Measurements from ENCODE around the gene ZBTB7C.

ZBTB7C gene

GRCh38 chr18:48200631-48201336 lies 208.4 kb downstream of the ZBTB7C start:
- no peak overlapping the region for H3K4me3 ChIP-seq (ENCODE audit: low read depth, low read length)
- DNase-seq (ENCODE audit: low read depth, low spot score): no peak
- in situ Hi-C loops (cut with HindIII; ENCODE audit: low sequenced_read_pairs): no loop called here
- TF ChIP-seq, protein P1, sequence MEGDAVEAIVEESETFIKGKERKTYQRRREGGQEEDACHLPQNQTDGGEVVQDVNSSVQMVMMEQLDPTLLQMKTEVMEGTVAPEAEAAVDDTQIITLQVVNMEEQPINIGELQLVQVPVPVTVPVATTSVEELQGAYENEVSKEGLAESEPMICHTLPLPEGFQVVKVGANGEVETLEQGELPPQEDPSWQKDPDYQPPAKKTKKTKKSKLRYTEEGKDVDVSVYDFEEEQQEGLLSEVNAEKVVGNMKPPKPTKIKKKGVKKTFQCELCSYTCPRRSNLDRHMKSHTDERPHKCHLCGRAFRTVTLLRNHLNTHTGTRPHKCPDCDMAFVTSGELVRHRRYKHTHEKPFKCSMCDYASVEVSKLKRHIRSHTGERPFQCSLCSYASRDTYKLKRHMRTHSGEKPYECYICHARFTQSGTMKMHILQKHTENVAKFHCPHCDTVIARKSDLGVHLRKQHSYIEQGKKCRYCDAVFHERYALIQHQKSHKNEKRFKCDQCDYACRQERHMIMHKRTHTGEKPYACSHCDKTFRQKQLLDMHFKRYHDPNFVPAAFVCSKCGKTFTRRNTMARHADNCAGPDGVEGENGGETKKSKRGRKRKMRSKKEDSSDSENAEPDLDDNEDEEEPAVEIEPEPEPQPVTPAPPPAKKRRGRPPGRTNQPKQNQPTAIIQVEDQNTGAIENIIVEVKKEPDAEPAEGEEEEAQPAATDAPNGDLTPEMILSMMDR (IDR thresholded peaks at IDR 0.05; ENCODE audit: low read depth, low read length): no peak

DNA sequence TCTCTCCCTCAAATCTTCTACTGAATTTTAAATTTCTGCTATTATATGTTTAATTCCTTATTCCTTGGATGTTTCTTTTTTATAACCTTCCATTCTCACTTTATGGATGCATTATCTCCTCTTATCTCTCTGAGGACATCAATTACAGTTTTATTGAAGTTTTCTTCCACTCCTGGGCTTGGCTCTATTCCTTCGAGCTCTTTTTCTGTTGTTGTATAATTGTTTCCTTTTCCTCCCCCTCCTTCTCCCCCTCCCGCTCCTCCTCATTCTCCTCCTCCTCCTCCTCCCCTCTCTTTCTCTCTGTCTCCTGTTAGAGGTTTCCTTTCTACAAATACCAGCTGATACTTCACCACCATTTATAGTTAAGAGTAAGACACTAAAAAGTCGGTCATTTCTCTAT lies 209.8 kb downstream of the ZBTB7C start:
- in situ Hi-C loops (cut with HindIII; ENCODE audit: low sequenced_read_pairs): no loop called here
- TF ChIP-seq, protein P1 (IDR thresholded peaks at IDR 0.05; ENCODE audit: low read depth, low read length): no peak
- no peak overlapping the region for H3K4me3 ChIP-seq (ENCODE audit: low read depth, low read length)
- no peak for DNase-seq (ENCODE audit: low read depth, low spot score)

GRCh38 chr18:48197819-48198218 lies 211.4 kb downstream of the ZBTB7C start:
- H3K4me3 ChIP-seq (ENCODE audit: low read depth, low read length): no peak overlapping the region
- in situ Hi-C loops (cut with HindIII; ENCODE audit: low sequenced_read_pairs): no loop called here
- TF ChIP-seq, protein P1 (IDR thresholded peaks at IDR 0.05; ENCODE audit: low read depth, low read length): no peak
- no peak for DNase-seq (ENCODE audit: low read depth, low spot score)

DNA sequence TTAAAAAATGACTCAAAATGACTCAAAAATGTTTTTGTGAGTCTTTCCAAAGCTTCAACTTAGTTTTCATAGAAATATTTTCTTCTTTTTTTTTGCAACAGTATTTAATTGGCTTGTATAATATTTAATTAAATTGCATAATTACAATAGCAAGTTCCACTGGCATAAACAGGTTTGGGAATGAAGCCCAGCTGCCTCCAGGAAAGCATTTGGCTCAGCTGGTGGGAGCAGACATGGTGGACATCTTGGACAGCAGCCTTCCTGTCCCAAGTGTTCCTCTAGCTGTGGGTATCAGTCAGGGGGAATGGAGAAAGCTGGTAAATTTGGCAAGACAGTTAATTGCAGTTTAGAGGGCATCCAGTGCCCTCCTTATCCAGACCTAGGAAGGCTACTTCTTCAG lies 213.4 kb downstream of the ZBTB7C start:
- TF ChIP-seq, protein P1 (IDR thresholded peaks at IDR 0.05; ENCODE audit: low read depth, low read length): no peak
- no peak overlapping the region for H3K4me3 ChIP-seq (ENCODE audit: low read depth, low read length)
- no peak for DNase-seq (ENCODE audit: low read depth, low spot score)
- in situ Hi-C loops (cut with HindIII; ENCODE audit: low sequenced_read_pairs): no loop called here

- no peak overlapping the region for H3K4me3 ChIP-seq (ENCODE audit: low read depth, low read length)
- in situ Hi-C loops (cut with HindIII; ENCODE audit: low sequenced_read_pairs): no loop called here
- TF ChIP-seq, protein P1 (IDR thresholded peaks at IDR 0.05; ENCODE audit: low read depth, low read length): no peak
- DNase-seq (ENCODE audit: low read depth, low spot score): no peak
These were observed 214.5 kb downstream of the ZBTB7C start for GRCh38 chr18:48194591-48195181.

DNA sequence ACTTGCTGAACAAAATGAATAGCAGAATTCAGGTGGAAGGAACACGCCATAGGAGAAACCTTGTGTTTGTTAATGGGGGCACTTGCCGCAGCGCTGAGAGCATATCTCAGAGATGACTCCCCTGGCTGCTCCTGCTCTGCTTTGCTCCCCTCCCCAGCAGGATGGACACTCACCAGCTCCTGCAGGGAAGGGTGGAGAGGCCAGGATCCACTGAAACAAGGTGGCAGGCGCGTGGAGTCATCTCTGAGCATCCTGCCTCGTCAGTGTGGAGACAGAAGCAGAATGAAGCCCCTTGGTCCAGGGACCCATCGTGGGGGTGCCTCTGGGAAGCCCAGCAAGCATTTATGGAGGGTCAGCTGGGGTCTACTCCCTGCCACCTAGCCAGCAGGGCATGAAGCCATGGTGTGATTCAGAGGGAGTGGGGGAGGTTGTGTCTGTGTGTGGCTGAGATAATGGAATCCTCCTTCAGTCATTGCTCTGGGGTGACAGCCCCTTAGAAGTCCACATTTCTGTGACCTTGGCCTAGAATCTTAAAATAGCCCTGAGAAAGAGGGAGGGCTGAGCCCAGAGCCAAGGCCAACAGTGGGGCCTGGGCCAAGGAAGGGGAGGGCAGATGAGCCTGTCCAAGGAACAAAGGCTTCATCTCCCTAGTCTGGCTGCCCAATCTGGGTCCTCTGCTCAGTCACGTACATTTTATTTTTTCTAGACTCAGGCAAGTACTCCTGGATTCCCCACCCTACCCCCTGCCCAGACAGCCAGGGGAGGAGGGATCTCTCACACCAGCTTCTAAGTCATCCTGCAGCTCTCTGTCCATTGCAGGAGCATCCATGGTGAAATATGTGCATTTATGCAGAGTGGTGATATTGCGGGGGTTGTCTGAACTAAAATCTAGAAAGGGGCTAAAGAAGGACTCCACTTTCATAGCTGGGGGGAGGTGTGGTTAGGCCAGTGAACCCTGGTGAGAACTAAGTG lies 215.4 kb downstream of the ZBTB7C start:
- TF ChIP-seq, protein P1 (IDR thresholded peaks at IDR 0.05; ENCODE audit: low read depth, low read length): no peak
- no peak overlapping the region for H3K4me3 ChIP-seq (ENCODE audit: low read depth, low read length)
- in situ Hi-C loops (cut with HindIII; ENCODE audit: low sequenced_read_pairs): no loop called here
- no peak for DNase-seq (ENCODE audit: low read depth, low spot score)
